HG03060 (cell line): Measurements from ENCODE around the gene PLG.
"Not testable (repeated sequence)": the region's sequence is repeated elsewhere in the genome, so short reads cannot be mapped to it uniquely, and the experiment has no call there.

Experiments used
- ATAC-seq: cut with Tn5 transposase; IDR thresholded peaks from one replicate; pipeline ENCODE4 v1.9.1; 2021; ENCODE audit warnings: low read depth, moderate number of reproducible peaks; ENCODE audit not compliant: unreplicated experiment

PLG gene

DNA sequence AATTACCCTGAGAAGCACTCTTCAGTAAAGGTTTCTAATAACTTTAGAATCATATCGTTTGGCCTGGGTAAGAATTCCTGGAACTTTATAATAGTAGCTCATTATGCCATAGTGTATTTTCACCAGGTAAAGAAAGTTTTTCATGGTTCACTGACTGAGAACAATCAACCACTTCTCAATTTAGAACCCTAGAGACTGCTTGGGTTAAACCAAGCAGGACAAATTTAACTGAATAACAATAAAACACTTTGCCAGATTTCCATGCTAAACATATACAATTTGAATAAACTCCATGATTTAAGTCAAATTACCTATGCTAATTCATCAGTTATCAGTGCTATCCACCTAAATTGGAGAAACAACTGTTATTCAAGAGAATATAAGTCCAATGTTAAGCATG, 99.4 kb downstream of the PLG start:
- ATAC-seq = no peak

DNA sequence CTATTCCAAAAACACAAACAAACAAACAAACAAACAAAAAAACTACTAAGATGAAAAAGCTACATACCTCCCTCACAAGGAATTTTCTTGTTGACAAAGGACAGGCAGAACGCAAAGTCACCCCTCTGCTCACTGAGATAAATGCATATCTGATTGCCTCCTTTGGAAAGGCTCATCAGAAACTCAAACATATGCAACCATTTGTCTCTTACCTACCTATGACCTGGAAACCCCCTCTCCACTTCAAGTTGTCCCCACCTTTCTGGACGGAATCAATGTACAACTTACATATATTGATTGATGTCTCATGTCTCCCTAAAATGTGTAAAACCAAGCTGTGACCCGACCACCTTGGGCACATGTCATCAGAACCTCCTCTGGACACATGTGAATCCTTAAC, 100.0 kb downstream of the PLG start:
- ATAC-seq = not testable (repeated sequence)
